Transverse colon (tissue), 4 donors: Measurements from ENCODE around the gene C2CD2L.

ENCODE experiments used
- CTCF ChIP-seq, 5 experiments: fragments of 200-600 bp in 3 of 5; fragments of 450-650 bp in 2 of 5; sonication (generic) in 3 of 5; IDR thresholded peaks; 1 replicate in 2 of 5; 2 replicates in 3 of 5; pipeline ENCODE4 v1.5.1; 2016 to 2017; ENCODE audit warnings: antibody characterized with exemption in 5 of 5, inconsistent platforms in 3 of 5, mild to moderate bottlenecking in 2 of 5, moderate library complexity in 1 of 5
- EP300 ChIP-seq: sonication (generic); formaldehyde crosslinking; IDR thresholded peaks from one replicate; pipeline ENCODE4 v1.6.1; 2017; ENCODE audit warnings: antibody characterized with exemption, low read depth
- POLR2A ChIP-seq: fragments of 450-650 bp; IDR thresholded peaks from one replicate; pipeline ENCODE4 v1.6.1; 2016; ENCODE audit warnings: antibody characterized with exemption, mild to moderate bottlenecking, moderate library complexity
- POLR2AphosphoS5 ChIP-seq, 3 donors: sonication (generic); formaldehyde crosslinking; IDR thresholded peaks; one replicate each; pipeline ENCODE4 v1.6.1; 2016; ENCODE audit warnings: antibody characterized with exemption in 3 of 3

- TF ChIP-seq EP300 (no peak), CTCF (IDR thresholded peaks at IDR 0.05) (no peak), POLR2A (no peak), POLR2AphosphoS5 (IDR thresholded peaks at IDR 0.05) (no peak)
Observed at GRCh38 chr11:119152043-119152442, 44.9 kb downstream of the C2CD2L start.
